ENCODE results near the gene RNF31.

The RNF31 gene

GRCh38 chr14:24204163-24205146, 57.2 kb downstream of the RNF31 start:
- DNase-seq = no peak

DNA sequence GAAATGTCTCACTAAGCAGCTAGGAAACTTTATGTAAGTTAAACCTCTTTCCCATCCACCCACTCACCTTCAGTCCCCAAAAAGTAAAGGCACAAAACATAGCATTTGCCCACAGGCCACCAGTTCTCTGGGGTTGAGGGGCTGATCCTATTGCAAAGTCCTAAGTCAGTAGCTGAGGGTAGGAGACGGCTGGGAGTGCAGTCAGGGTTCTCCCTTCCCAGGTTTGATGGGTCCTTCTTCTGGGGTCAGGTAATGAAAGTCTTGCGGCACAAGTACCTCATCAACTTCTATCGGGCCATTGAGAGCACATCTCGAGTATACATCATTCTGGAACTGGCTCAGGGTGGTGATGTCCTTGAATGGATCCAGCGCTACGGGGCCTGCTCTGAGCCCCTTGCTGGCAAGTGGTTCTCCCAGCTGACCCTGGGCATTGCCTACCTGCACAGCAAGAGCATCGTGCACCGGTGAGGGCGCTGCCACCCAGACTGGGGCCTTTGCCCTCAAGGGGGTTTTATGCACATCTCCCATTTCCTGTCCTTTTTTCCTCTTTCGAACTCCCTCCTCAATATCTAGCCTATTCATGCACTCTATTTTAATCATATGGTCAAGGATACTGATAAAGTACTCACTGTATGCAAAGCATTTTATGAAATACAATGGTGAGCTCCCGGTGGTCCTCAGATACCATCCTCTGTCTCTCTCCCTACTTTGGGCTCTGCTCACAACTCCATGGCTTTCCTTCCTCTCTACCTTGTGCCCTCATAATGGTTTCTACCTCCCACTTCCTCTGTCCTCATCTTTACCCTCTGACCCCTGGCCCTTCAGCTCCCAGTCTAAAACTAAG, 59.2 kb downstream of the RNF31 start:
- no peak for DNase-seq

- no peak for DNase-seq
Measured at GRCh38 chr14:24207104-24207551, 59.8 kb downstream of the RNF31 start.

DNA sequence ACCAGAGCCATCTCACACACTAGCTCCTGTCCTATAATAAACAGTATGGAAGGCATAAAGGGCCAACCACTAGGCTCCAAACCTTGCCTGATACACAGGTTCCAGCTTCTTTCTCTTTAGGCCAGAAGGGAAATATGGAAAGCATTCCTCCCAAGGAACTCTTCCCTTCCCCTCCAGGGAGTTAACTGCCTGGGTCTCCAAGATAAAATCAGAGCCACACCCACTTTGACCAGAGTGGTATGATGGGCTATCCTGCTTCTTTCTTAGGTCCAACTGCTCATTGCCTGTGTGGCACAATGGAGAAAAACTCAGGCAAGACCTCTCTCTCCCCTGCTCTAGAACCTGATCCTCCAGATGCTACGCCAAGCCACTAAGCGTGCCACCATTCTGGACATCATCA, 60.3 kb downstream of the RNF31 start:
- DNase-seq = no peak

All from left hindlimb (tissue), 1 donor.